Neural progenitor cell (in vitro differentiated cells): ENCODE measurements around the gene OTUD5.

ENCODE experiments used
- CTCF ChIP-seq: fragments of 200-600 bp; sonication (generic); IDR thresholded peaks from 2 replicates; pipeline ENCODE4 v1.5.1; 2017; ENCODE audit warnings: antibody characterized with exemption, mild to moderate bottlenecking
- EZH2 ChIP-seq: fragments of 200-600 bp; sonication (generic); IDR thresholded peaks from 2 replicates; pipeline ENCODE4 v1.6.1; 2017; ENCODE audit warnings: antibody characterized with exemption, mild to moderate bottlenecking, moderate library complexity
- EZH2phosphoT487 ChIP-seq: fragments of 200-600 bp; sonication (generic); IDR thresholded peaks from 2 replicates; pipeline ENCODE4 v1.6.1; 2017; ENCODE audit warnings: antibody characterized with exemption

DNA sequence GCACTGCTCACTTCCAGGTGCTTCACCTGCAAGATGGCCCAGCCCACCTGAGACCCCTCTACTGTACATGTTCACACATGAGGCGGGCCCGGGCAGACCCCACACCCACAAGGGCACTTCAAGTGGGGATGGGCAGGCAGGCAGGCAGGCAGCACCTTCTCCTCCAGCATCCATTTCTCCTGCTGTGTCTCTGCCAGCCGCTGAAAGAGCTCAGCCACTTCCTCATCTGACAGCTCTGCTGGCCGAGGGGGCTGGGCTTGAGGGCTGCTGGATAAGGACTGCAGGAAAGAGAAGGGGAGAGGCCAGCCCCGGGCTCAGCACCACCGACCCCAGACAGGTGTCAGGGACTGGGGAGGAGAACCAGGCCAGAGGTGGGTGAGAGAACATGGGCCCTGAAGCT is 18.7 kb upstream of the OTUD5 start:
- TF ChIP-seq CTCF (no peak), EZH2 (no peak), EZH2phosphoT487 (no peak)
